GM21447 (cell line): ENCODE results near the gene UBA3.

Experiments
- ATAC-seq: cut with Tn5 transposase; IDR thresholded peaks from one replicate; pipeline ENCODE4 v1.9.1; 2021; ENCODE audit not compliant: unreplicated experiment

UBA3 gene

DNA sequence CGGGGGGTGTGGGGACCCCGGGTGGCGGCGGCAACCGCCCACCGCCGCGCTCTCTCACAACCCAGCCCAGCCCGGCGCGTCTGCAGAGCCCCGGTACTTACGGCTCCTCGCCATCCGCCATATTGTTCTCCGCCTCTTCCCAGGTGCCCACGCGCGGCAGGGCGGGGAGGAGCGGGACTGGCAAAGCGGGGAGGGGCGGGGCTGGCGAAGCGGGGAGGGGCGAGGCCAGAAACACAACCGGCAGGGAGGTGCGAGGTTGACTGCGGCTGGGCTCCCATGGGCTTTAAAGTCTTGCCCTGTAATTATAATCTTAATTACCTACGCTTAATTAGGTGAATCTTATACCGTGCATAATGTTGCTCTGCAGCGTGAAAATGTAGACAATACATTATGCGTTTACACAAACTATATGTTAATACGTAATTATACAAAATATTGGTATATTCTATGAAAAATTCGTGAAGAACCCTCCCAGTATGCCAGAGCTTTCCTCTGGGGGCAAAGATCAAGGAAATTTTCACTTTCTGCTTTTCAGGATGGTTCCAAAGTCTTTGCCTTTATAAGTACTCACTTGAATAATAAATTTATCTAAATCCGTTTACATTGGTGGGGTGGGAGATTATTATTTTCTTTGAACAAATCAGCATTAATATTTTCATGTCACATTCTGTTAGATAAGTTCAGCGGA, at the start of gene UBA3:
UBA3 (minus strand) TSS at position 133 of the 688 bp plus-strand sequence; CDS start at position 121, 12 bp downstream.
- peak; percentile 39 for ATAC-seq

DNA sequence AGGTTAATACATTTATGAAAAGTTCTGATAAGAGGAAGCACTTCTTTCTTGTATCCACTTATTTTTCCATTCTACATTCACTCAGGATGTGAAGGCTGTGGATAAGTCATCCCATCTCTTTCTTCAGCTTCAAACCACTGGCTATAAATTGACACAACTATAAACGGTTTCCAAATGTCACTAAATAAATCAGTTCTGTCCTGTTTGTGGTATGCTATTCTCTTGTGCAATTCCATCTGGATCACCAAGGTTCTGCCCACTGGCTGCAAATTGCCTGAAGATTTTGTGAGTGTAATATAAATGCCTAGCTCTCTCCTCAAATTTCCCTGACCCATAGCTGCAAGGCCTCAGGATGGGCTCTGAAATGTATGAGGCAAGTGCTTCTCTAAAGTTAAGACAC, 49.4 kb upstream of the UBA3 start:
- no peak for ATAC-seq

DNA sequence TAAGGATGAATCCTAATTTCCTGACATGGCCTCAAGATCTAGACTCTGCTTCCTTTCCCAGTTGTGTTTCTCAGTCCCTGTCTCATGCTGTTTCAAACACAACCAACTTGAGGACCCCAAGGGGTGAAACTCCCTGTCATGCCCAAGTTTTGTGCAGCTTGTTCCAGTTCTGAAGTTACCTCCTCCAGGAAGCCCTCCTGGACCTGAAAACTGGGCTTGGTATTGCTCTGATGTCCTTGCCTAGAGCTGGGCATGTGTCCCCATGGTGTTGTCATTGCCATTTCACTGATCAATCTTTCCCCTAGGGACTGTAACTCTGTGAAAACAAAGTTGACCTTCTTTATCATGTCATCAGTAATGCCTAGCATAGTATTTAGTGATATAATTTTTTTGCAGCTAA, 48.3 kb upstream of the UBA3 start:
- no peak for ATAC-seq

DNA sequence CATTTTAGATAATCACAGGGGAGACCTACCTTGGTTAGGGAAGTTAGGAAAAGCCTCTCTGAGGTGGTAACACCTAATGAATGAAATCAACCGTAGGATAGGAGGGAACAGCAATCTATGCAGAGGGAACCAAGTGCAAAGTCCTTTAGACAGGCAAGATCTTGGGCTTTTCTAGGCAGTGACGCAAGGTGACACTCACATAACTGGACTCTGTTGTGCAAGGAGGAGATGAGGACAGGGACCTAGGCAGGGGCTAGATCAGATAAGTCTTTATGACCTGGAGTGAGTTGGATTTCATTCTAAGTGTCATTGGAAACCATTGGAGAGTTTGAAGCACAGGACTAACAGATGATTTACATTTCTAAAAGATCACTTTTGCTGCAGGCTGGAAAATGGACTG, 46.8 kb upstream of the UBA3 start:
- no peak for ATAC-seq

DNA sequence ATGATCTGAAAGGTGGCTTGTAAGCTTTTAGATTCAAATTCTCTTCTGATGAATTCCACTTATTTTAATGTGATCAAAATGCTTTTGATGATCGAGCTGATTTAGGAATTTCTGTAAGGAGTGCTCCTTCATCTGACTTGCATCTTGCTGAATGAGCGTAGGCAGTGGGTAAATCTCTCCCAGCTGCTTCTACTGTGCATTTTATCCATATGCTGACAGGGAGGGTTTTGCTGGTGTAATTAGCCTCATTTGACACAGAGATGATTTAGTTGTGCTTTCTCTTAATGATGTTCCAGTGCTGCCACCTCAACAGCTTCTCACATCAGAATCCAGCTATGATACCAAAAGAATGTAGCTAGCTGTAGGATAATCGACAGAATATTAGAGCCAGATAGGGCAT, 46.1 kb upstream of the UBA3 start:
- no peak for ATAC-seq

DNA sequence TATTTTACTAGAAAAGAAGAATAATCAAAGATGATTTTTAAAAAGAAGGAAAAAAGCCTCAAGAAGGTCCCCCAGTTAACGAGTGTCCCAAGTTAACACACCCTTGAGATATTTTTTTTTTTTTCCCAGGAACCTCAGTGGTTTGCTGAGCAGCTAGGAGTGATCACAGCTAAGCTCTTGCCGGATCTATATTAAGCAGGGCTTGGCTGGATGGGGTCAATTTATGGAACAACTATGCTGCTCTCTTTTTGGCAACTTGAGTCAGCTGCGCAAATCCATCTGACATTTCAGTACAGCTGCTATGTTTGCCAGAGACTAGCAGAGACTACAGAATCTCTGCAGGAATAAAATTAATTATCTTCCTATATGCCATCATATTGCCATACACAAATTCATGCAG, 42.2 kb upstream of the UBA3 start, which contains the start of gene LMOD3:
LMOD3 (minus strand) TSS at position 193 of the 400 bp plus-strand sequence. CDS start 209 bp downstream, outside the sequence.
- ATAC-seq, result no peak

DNA sequence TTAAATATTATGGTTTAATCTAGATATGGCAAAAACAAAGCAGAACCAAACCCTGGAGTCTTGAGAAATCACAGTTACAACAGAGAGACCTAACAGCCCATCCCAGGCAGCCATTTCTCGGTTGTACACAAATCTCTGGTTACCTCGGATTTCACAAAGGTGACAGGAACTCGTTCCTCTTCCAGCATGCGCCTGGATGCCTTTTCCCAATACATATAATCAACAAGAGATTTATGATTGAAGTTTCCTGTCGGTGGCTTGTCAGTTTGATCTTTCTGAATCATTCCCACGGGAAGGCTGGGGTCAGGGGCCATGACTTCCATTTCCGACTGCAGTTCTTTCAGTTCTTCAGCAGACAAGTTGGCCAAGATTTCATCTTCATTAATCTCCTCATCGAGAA, 41.8 kb upstream of the UBA3 start:
- no peak for ATAC-seq

DNA sequence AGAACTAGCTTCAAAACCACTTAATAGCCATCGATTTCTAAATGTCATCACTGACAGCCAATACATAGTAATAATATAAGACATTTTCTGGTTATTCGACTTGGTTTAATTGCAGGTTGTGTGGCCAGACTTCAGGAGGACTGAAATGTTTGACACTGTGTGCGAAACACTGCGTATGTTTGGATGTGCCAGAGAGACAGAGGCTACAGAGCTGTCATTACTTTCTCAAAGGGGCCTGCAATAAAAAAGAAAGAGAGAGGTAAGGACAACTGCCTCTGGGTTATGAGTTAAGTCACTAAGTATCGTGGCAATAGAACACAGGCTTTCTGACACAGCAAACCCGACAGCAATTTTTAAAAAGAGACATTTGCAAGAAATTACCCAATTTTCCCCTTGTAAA, 41.3 kb upstream of the UBA3 start:
- ATAC-seq, result no peak

DNA sequence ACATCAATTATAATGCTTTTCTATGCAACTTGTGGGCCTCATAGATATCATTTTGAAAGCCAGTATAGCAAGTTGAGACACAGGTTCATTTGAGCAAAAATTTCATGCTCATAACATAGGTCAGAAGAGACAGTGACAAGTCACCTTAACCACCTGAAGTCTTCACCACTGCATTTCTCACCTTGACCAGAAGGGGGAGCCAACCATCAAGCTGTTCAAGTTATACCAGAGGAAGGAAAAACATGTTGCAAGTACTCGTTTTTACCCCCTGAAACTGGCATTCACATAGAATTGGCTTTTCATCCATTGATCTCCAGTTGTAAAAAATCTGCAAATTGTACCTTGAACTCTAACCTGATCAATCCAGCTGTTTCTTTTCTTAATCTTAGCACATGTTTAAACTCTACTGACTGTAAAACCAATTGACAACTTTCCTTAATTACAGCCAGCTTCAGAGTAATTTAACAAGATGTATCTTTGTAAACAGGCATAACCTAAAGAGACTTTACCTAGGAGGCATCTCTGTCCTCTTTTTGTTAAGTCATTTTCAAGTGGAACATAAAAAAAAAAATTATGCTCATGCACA, 40.8 kb upstream of the UBA3 start:
- ATAC-seq, result peak; percentile 95

DNA sequence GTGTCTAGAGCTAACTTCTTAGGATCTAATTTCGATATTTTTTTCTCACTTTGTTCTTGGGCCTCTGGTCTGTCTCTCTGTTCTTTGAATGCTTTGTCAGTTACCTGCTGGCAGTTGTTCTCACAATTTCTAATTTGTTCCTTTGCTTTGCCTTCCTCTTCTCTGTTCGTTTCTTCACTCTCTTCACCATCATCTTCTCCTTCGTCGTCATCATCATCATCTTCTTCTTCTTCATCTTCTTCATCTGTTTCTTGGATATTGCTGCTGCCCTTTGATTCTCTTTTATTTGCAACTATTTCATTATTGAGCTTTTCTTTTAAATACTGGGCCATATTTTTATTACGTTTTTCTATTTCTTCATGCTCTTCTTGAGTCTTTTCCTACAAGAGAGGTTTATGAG, 39.5 kb upstream of the UBA3 start:
- ATAC-seq, result no peak

DNA sequence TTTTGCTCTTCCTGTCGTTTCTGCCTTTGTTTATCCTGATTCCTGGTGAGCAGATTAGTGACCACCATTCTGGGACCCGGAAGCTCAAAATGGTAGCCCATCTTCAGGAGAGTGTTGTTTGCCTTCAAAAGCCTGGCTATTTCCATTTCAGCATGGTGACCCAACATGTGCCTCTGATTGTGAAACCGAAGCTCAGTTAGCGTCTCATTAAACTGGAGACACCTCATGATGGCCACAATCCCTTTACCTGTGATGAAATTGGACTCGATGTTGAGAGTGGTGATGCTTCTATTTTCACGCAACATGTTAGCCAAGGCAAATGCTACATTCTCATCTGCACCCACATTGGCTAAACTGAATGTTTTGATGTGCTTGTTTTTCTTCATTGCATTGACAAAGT, 39.0 kb upstream of the UBA3 start:
- ATAC-seq, result no peak

DNA sequence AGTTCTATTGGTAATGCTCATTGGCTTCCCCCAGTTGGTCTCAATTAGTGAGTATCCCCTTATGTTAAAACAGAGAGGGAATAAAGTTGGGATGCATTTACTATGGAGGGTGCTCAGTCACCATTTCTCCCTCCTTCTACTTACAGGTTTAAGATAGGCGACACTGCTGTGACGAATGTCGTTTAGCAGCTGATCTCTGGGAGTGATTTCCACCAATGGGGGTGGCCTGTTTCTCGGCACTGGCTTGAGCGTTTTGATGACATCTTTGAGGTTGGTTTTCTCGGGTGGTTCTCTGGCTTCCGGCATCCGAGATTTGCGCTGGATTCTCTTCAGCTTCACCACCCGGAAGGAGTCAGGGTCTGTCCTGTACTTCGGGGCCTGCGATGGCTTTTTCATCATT, 38.4 kb upstream of the UBA3 start:
- no peak for ATAC-seq

DNA sequence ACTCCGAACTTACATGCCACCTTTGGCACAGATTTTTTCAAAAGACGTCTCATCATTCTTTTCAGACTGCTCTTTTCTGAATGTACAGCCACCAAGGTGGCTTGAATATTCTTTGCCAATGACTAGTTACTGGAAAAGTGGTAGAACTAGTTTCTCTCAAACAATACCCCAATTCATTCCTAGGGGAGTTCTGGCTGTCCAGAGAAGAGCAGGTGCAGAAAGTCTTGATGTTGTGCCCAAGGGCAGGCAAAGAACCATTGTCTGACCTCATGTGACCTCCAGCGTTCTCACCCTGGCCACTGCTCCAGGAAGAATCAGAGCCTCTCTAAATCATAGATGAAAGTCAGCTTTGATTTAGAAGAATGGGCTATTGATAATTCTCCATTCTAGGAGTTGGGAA, 36.7 kb upstream of the UBA3 start:
- ATAC-seq, result no peak

DNA sequence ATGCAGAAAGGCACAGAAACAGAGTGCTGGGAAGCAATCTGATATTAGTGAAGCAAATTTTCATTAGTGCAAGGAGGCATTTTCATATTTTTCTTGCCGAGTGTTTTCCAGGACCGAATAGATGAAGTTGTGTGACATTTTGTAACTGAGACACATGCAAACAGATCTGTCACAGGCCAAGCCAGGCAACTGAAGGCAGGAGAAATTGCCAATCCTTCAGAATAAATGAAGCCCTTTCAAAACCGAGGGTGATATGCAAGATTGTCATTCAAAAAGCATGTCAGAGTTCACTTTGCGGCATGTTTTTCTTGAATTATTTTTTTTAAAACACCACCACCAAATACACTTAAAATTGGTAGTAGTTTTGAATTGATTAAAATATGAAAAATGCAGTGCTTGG, 36.0 kb upstream of the UBA3 start:
- no peak for ATAC-seq

DNA sequence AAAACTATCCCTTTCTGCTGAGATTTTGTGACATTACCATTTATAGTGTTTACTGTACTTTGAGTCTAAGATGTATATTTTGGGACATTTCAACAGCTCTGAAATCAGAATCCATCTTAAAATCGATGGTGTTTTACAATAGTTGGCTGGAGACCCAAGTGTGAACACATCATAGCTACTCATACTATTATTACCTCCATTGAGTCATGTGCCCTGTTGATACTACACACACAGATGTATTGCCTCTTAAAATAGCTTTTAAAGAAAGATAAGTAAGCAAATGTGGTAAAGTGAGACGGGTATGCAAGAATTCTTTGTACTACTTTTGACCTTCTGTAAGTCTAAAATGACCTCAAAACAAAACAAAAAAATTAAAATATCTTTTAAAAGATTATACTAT, 35.6 kb upstream of the UBA3 start:
- no peak for ATAC-seq

DNA sequence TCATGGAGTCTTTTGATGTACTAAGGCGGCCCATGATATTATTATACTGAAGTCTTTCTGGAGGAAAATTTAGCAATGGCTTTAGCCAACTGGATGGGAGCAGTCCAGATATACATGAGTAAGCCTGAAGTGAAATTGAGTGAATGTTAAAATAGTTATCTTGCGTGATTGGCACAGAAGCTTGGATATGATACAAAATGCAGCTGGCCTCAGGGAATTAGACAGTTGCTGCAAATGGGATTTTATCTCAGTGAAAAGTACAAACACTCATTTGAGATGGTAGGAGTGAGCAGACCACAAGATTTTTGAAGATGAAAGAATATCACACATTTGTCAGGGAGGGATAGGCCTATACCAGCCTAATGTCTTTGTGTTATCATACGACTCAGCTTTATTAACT, 33.4 kb upstream of the UBA3 start:
- ATAC-seq, result no peak

DNA sequence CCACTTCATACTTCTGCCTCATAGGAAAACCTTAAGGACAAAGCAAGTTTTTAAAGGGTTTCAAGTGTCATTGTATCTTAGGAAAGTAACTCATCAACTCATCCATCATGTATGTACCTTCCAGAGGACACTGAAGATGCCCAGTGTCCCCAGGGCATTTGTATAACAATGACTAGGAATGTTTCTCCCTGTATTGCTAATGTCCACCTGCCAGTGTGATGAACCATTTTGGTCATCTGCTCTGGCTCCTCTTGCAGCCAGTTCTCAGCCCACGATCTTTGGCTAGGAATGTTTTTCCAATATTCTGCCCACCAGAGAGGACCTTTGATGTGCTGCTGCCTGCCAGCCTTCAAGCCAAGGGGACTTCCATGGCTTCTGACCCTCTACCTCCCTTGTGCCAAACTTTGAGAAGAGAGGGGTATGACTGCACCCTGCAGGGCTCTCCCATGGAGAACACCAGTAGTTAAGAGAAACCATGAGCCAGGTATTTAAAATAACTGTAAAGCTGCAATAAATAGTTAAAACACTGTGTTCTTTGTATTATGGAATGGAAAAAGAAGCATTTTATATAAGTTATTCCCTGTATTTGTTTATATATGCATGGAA, 30.9 kb upstream of the UBA3 start:
- no peak for ATAC-seq

DNA sequence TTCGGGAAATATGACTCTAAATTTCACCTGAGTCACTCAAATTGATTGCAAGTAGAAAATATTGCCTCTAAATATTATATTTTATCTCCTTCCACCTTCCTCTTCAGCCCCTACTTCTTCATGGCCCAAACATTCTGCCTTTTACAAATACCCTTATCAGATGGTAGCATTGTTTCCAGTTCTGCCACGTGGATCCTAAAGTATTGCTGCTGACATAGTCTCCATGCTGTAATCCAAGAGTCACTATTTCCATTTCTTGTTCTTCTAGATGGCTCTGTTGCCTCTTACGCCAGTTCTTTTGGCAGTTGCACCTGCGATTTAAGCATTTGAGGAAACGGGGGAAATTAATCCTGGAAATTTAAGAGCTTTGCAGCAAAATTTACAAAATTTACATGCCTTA, 28.6 kb upstream of the UBA3 start:
- ATAC-seq, result no peak

DNA sequence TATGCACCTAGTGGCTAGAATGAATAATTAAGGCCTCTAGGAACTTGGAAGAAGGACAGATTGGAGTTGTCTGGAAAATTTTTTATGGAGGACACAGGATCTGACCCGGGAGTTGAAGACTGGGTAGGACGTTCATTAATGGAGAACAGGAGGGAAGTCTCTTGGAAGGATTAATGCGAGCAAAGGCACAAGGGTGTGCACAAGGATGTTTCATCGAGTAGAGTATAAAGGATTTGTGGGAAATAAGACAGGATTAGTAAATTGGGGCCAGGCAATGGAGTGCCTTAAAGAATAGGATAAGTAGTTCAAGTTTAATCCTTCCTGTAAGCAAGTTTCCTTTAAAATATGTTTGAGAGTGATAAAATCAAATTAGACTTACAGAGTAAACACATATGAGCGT, 27.7 kb upstream of the UBA3 start:
- ATAC-seq, result no peak

DNA sequence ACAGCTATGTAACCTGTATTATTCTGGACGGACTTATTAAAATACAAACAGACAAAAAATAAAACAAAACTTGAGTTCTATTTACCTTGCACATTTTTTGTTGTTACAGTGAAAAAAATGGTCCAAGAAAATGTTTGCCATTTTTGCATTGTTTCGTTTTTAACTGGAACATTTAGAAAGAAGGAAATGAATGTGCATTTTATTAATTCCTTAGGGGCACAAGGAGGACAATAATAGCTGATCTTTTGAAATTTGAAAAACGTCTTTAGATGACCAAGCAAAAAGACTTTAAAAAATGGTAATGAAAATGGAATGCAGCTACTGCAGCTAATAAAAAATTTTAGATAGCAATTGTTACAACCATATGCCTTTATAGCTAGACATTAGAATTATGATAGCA, 25.2 kb upstream of the UBA3 start:
- no peak for ATAC-seq

DNA sequence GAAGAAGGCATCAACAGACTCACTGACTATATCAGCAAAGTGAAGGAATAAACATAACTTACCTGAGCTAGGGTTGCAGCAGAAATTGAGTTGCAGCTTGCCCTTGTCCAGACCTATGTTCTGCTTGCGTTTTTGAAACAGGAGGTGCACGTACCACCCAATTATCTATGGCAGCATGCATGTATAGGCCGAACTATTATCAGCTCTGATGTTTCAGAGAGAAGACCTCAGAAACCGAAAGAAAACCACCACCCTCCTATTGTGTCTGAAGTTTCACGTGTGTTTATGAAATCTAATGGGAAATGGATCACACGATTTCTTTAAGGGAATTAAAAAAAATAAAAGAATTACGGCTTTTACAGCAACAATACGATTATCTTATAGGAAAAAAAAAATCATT, 24.4 kb upstream of the UBA3 start:
- no peak for ATAC-seq

DNA sequence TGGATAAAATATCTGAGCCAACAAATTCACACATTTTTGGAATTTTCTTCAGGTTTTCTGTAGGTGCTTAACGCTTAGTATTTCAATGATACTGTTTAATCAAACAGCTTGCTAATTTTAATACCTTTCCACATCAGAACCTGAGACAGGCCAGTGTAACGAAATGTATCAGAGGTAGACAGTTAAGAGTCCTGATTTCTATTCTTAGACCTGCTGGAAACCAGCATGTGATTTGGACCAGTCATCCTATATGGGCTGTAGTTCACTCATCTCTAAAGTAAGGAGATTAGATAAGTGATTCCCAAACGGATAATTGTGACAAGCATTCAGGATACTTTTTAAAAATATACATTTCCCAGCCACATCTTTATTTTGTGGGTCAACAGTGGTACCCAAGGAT, 23.0 kb upstream of the UBA3 start:
- no peak for ATAC-seq

DNA sequence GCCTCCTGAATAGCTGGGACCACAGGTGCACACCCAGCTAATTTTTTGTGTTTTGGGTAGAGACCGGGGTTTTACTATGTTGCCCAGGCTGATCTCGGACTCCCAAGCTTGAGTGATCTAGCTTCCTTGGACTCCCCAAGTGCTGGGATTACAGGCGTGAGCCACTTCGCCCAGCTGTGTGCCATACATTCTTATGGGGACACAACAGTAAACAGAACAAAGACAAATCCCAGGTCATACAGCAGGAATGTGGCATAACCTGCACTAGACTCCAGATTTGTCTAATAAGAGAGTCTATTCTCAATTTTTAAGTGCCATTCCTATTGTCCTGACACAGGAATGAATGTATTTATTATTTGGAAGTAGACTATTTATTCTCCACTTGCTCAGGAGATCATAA, 22.2 kb upstream of the UBA3 start:
- ATAC-seq, result no peak
